ENCODE data around the gene GPRASP3. TPM values are rescaled to one million over a fixed set of nuclear protein-coding genes. Genes with fewer than 3 reads are reported as not detected.
A peak's percentile ranks its signal among the peaks of the same experiment; 100 is the strongest.
"Not testable (repeated sequence)": the region's sequence is repeated elsewhere in the genome, so short reads cannot be mapped to it uniquely, and the experiment has no call there.

Gene GPRASP3
- total RNA-seq, 8 experiments from 2014 or later: 1.3 to 10.9 (median 7.7) TPM

DNA sequence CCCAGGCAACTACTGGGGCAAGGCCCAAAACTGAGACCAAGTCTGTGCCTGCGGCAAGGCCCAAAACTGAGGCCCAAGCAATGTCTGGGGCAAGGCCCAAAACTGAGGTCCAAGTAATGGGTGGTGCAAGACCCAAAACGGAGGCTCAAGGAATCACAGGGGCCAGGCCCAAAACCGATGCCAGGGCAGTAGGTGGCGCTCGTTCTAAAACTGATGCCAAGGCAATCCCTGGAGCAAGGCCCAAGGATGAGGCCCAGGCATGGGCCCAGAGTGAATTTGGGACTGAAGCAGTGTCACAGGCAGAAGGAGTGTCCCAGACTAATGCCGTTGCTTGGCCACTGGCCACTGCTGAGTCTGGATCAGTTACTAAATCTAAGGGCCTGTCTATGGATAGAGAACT lies 5.5 kb upstream of the GPRASP3 start:
- ATAC-seq (replicated peaks in 6 of 8): no peak
- Histone ChIP-seq H3K4me3 (no peak overlapping the region), H3K27ac (no peak overlapping the region), H3K4me1 (replicated peaks in 1 of 2) (peaks cover 4 to 6% of the 10 kb centered on the region in 2 donors)
- in situ Hi-C loops (cut with MboI; ENCODE audit: low pct_unique_long_range_greater_than_20kb in 2 of 9, low sequenced_read_pairs in 9 of 9, unreplicated experiment in 9 of 9): no loop called here
- WGBS, 10 experiments: 53 to 100% methylated on average over 1 to 6 of the region's 6 CpGs; no CpG with 5 or more reads in 8 of the 10 experiments

DNA sequence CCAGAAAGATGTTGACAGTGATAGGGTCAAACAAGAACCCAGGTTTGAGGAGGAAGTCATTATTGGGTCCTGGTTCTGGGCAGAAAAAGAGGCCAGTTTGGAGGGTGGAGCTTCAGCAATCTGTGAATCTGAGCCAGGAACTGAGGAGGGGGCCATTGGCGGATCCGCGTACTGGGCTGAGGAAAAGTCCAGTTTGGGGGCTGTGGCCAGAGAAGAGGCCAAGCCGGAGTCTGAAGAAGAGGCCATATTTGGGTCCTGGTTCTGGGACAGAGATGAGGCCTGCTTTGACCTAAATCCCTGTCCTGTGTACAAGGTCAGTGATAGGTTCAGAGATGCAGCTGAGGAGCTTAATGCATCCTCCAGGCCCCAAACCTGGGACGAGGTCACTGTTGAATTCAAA lies 4.6 kb upstream of the GPRASP3 start:
- Histone ChIP-seq H3K4me3 (no peak overlapping the region), H3K4me1 (replicated peaks in 1 of 2) (peaks cover 4 to 6% of the 10 kb centered on the region in 2 donors), H3K27ac (no peak overlapping the region)
- ATAC-seq (replicated peaks in 6 of 8): no peak
- in situ Hi-C loops (cut with MboI; ENCODE audit: low pct_unique_long_range_greater_than_20kb in 2 of 9, low sequenced_read_pairs in 9 of 9, unreplicated experiment in 9 of 9): no loop called here
- 20 to 100% methylated on average over 1 of the region's 5 CpGs; no CpG with 5 or more reads in 8 of the 10 experiments for WGBS, 10 experiments

DNA sequence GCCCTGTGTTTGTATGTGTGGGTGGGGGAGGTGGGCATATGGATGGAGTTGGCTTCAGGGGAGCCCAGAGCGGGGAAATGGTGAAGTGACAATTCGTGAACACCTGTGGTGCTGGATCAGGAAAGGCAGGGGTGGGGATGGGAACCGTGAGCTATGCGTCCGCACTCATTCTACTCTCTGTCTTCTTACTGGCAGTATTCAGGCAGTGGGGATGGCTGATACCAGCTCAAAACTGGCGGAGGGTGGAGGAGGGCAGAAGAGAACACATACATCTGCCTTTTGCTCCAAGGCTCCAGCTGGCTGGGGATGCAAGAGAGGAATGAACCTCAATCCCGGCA lies 595 bp downstream of the GPRASP3 start:
- H3K27ac ChIP-seq; ATAC-seq (replicated peaks in 6 of 8); in situ Hi-C loops (cut with MboI; ENCODE audit: low pct_unique_long_range_greater_than_20kb in 2 of 9, low sequenced_read_pairs in 9 of 9, unreplicated experiment in 9 of 9); H3K4me1 ChIP-seq (replicated peaks in 1 of 2): not testable (repeated sequence)
- peak overlapping the region in 4 of 5 donors; percentile 36 to 55 (median 46) for H3K4me3 ChIP-seq
- WGBS, 10 experiments: no CpG with 5 or more reads among the region's 7 CpGs

DNA sequence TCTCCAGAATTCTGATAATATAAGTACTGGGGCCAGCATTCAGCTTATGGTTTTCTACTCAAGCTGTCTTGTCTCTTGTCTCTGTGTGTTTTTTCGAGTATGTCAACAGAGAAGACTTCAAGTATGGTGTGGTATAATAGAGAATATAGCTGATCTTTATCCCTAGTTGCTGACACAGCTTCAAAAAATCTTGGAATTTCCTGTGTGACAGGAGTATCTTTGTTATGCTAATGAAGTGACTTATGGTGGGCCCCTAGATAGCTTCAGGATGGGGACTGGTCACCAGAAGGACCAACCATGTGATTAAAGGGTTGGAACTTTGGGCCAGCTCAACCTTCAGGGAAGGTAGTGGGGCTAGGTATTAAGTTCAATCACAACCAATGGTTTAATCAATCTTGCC lies 2.9 kb downstream of the GPRASP3 start:
- ATAC-seq (replicated peaks in 6 of 8): no peak

DNA sequence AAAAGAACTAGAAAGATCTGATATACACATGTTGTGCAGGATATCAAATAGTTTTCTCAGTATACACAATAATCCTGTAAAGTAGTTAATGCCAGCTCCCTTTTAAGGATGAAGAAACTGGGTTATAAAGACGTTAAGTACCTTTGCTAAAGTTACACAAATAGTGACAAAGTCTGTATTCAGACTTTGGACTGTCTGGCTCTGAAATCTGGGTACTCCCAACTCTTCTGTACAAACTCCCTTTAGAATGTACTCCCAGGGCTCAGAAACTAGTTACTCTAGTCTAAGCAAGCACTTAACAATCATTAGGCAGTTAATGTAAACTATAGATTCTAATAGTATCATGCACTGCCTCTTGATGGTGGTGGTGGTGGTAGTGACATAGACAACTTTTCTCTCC lies 7.2 kb downstream of the GPRASP3 start:
- ATAC-seq (replicated peaks in 6 of 8): no peak
- 50% methylated on average over 1 of the region's 1 CpG; no CpG with 5 or more reads in 9 of the 10 experiments for WGBS, 10 experiments
- in situ Hi-C loops (cut with MboI; ENCODE audit: low pct_unique_long_range_greater_than_20kb in 2 of 9, low sequenced_read_pairs in 9 of 9, unreplicated experiment in 9 of 9): no loop called here

More for the DNA sequence above, 2.9 kb downstream of the GPRASP3 start:
- no peaks in the 10 kb centered on the region for H3K4me1 ChIP-seq (replicated peaks in 1 of 2)
- H3K4me3 ChIP-seq: no peak overlapping the region
- no peak overlapping the region for H3K27ac ChIP-seq
- in situ Hi-C loops (cut with MboI; ENCODE audit: low pct_unique_long_range_greater_than_20kb in 2 of 9, low sequenced_read_pairs in 9 of 9, unreplicated experiment in 9 of 9): no loop called here
- WGBS, 10 experiments: 0 to 33% methylated on average over 1 of the region's 1 CpG; no CpG with 5 or more reads in 8 of the 10 experiments

DNA sequence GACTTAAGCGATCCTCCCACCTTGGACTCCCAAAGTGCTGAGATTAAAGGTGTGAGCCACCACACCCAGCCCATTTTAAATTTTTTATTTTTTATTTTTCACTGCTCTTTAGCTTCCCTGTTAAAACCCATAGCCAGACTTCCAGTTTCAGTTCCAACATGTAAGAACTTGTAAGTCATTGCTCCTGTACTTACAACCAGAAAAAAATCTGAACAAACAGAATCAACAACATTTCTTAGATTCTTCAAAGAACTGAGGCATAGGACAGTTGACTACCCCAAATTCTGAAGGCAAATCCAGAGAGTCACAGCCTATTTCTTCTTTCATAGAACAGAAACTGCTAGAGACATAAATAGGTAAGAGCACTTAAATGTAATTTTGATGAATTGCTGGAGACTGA lies 8.1 kb downstream of the GPRASP3 start:
- 38 to 100% methylated on average over 1 of the region's 1 CpG; no CpG with 5 or more reads in 8 of the 10 experiments for WGBS, 10 experiments
- Histone ChIP-seq H3K4me1 (replicated peaks in 1 of 2) (no peaks in the 10 kb centered on the region), H3K27ac (no peak overlapping the region), H3K4me3 (no peak overlapping the region)
- in situ Hi-C loops (cut with MboI; ENCODE audit: low pct_unique_long_range_greater_than_20kb in 2 of 9, low sequenced_read_pairs in 9 of 9, unreplicated experiment in 9 of 9): no loop called here
- ATAC-seq (replicated peaks in 6 of 8): no peak

More for the DNA sequence above, 7.2 kb downstream of the GPRASP3 start:
- Histone ChIP-seq H3K4me1 (replicated peaks in 1 of 2) (no peaks in the 10 kb centered on the region), H3K4me3 (no peak overlapping the region), H3K27ac (no peak overlapping the region)

DNA sequence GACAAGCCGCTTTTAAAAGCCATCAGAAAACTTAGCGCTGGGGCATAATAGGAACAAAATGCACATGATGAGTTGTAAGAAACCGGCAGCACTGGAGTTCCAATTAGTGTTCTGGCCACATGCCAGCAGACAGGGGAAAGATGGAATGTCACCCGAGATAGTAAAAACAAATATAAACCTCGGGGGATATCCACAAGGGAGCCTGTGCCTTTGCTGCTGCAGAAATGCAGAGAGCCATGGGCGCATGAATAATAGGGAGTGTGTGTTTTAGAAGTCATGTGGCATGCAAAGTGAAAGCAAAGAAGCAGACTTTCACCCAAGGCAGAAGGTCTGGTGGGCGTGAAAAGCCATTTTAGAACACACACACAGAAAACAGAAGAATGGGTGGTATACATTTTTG lies 19.1 kb downstream of the GPRASP3 start:
- 0 to 80% (median 33%) methylated on average over 1 to 7 of the region's 7 CpGs; no CpG with 5 or more reads in 4 of the 10 experiments for WGBS, 10 experiments
- H3K4me1 ChIP-seq (replicated peaks in 1 of 2): no peaks in the 10 kb centered on the region
- peak in 3 of 8 experiments; percentile 81 to 88 (median 85) for ATAC-seq (replicated peaks in 6 of 8)
- in situ Hi-C loops (cut with MboI; ENCODE audit: low pct_unique_long_range_greater_than_20kb in 2 of 9, low sequenced_read_pairs in 9 of 9, unreplicated experiment in 9 of 9): no loop called here
- no peak overlapping the region for H3K4me3 ChIP-seq
- no peak overlapping the region for H3K27ac ChIP-seq

DNA sequence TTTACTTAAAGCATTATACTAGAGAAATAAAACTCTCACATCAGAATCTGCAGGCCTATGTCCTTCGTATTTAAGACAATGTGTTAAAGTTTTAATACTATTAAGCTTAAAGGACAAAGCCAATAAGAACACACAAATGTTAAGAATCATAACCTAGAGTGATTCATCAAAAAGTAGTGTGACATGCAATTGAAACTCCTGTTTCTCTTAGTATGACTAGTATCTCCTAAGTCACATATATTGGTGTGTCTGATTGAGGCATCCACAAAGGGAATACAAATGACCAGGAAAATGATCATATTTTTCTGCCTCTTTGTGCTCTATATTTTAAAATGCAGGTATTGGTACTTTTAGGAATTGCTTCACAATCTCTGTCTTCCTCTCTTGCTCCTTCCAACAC lies 23.8 kb downstream of the GPRASP3 start:
- H3K27ac ChIP-seq: no peak overlapping the region
- 22 to 100% (median 83%) methylated on average over 1 of the region's 1 CpG; no CpG with 5 or more reads in 7 of the 10 experiments for WGBS, 10 experiments
- ATAC-seq (replicated peaks in 6 of 8): no peak
- H3K4me1 ChIP-seq (replicated peaks in 1 of 2): no peaks in the 10 kb centered on the region
- no peak overlapping the region for H3K4me3 ChIP-seq
- in situ Hi-C loops (cut with MboI; ENCODE audit: low pct_unique_long_range_greater_than_20kb in 2 of 9, low sequenced_read_pairs in 9 of 9, unreplicated experiment in 9 of 9): no loop called here

DNA sequence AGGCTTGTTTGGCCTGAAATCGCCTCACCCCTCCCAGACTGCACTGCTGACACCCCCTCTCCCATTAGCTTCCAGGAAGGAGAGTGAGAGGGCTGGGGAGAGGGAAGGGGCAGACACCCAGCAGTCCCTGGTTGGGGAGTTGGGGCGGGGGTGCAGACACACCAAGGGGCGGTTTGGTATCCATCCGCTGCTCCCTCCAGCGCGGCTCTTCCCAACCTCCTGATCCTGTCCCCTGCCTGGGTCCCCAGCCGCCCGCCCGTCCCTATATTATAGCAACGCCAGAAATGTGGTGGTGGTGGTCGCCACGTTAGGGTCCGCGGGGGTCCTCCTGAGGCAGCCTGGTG lies 24.9 kb downstream of the GPRASP3 start:
- no CpG with 5 or more reads among the region's 14 CpGs for WGBS, 10 experiments
- peak overlapping the region; percentile 39 to 49 (median 47) for H3K4me3 ChIP-seq
- peak overlapping the region in 1 of 2 donors; percentile 73 for H3K27ac ChIP-seq
- no peak for ATAC-seq (replicated peaks in 6 of 8)
- in situ Hi-C loops (cut with MboI; ENCODE audit: low pct_unique_long_range_greater_than_20kb in 2 of 9, low sequenced_read_pairs in 9 of 9, unreplicated experiment in 9 of 9): no loop called here
- no peaks in the 10 kb centered on the region for H3K4me1 ChIP-seq (replicated peaks in 1 of 2)

DNA sequence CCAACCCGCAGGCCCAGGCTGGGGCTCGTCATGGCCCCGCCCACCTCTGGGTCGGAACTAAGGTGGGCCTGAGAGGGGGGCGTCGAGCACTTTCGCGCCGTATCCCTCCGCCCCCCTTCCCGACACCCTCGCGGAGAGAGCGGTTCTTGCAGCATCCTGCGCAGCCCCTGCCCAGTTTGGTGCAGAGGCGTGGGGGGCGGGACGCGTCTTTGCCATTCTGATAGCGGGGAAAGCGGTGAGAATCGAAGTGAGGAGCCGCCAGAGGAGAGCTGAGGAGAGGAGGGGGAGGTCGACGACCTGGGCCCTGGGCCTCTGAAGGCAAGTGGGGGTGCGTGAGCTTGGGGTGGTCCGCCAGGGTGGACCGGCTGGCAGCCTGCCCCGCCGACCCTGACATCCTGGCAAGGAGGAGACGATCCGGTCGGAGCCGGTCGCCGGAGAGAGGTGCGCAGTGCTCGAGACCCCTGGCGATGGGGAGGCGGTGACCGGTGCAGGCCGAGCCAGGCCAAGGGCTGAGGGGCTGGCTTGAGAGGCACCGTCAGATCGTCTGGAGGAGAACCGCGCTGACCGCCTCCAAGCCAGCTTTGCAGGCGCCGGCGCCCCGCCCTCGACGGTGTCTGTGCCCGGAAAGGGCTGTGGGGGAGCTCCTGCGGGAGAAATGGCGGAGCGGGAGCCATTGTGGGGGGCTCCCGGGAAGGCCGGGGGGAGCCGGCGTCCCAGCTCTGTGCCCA lies 25.5 kb downstream of the GPRASP3 start:
- peak; percentile 83 to 90 (median 88) for ATAC-seq (replicated peaks in 6 of 8)
- 0% methylated on average over 1 of the region's 61 CpGs; no CpG with 5 or more reads in 9 of the 10 experiments for WGBS, 10 experiments
- peak overlapping the region; percentile 32 to 73 for H3K27ac ChIP-seq
- H3K4me3 ChIP-seq: peak overlapping the region; percentile 39 to 49 (median 47)
- H3K4me1 ChIP-seq (replicated peaks in 1 of 2): no peaks in the 10 kb centered on the region
- in situ Hi-C loops (cut with MboI; ENCODE audit: low pct_unique_long_range_greater_than_20kb in 2 of 9, low sequenced_read_pairs in 9 of 9, unreplicated experiment in 9 of 9): no loop called here

DNA sequence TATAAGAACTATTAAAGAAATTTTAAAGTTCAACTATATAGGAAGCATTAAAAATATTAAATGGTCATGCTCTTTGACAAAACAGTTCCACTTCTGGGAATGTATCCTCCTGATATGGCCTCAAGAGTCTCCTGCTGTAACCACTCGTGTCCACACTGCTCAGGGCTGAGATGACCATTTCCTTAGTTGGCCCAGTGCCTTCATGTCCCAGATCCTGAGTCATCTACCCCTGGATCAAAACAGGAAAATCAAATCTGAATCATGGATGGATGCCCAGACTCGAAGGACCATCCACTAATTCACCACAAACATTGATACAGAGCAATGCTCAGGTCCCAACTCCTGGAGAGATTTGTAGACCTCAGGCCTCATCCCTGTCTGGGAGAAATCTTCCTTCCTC lies 44.7 kb downstream of the GPRASP3 start:
- in situ Hi-C loops (cut with MboI; ENCODE audit: low pct_unique_long_range_greater_than_20kb in 2 of 9, low sequenced_read_pairs in 9 of 9, unreplicated experiment in 9 of 9): no loop called here
- Histone ChIP-seq H3K27ac (no peak overlapping the region), H3K4me1 (replicated peaks in 1 of 2) (peaks cover 0 to 2% of the 10 kb centered on the region in 2 donors), H3K4me3 (no peak overlapping the region)
- ATAC-seq (replicated peaks in 6 of 8): no peak
- 0 to 39% methylated on average over 1 to 2 of the region's 2 CpGs; no CpG with 5 or more reads in 8 of the 10 experiments for WGBS, 10 experiments

DNA sequence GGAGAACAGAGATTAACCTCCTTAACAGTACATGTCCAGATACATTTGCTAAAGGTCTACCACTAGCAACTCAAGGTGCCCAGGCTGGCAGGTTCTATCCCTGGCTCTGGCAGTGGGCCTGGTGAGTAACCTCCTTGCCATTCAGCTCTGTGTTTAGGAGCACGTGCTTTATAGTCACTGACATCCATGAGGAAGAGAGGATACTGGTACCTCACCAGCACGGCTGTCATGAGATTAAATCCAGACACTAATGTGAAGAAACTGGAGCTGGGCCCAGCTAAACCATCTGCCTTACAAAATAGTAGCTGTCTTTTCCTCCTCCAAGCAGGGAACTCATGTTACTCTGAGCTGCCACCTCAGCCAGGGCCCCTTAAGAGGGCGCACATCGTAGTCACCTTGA lies 45.3 kb downstream of the GPRASP3 start:
- Histone ChIP-seq H3K4me1 (replicated peaks in 1 of 2) (peaks cover 0 to 2% of the 10 kb centered on the region in 2 donors), H3K27ac (no peak overlapping the region), H3K4me3 (no peak overlapping the region)
- in situ Hi-C loops (cut with MboI; ENCODE audit: low pct_unique_long_range_greater_than_20kb in 2 of 9, low sequenced_read_pairs in 9 of 9, unreplicated experiment in 9 of 9): no loop called here
- 21 to 69% methylated on average over 4 of the region's 4 CpGs; no CpG with 5 or more reads in 8 of the 10 experiments for WGBS, 10 experiments
- no peak for ATAC-seq (replicated peaks in 6 of 8)

DNA sequence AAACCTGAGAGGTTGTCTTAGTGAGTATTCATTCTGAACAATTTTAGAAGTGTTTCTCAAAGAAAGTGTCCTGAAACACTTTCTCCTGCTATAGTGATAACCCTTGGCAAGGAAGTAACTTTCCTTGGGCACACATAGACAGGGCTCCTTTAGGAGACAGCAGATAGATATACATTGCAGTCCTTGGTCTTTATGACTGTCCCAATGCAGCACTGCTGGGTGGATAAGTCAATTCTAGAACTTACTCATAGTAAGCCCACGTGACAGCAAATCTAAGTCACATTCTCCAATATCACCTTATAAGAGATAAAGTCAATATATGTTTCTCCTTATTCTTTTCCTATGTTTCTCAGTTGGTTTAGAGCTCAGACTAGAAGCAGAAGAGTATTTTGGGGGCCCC lies 46.7 kb downstream of the GPRASP3 start:
- WGBS, 10 experiments: 64 to 88% methylated on average over 1 of the region's 1 CpG; no CpG with 5 or more reads in 8 of the 10 experiments
- ATAC-seq (replicated peaks in 6 of 8): no peak
- in situ Hi-C loops (cut with MboI; ENCODE audit: low pct_unique_long_range_greater_than_20kb in 2 of 9, low sequenced_read_pairs in 9 of 9, unreplicated experiment in 9 of 9): no loop called here
- H3K4me1 ChIP-seq (replicated peaks in 1 of 2): peaks cover 0 to 2% of the 10 kb centered on the region in 2 donors
- no peak overlapping the region for H3K4me3 ChIP-seq
- H3K27ac ChIP-seq: no peak overlapping the region
